ENCODE results near the gene CEP164.
"Not testable (repeated sequence)": the region's sequence is repeated elsewhere in the genome, so short reads cannot be mapped to it uniquely, and the experiment has no call there.

The CEP164 gene

GRCh38 chr11:117399100-117399840 lies 71.6 kb downstream of the CEP164 start:
- DNase-seq: not testable (repeated sequence)

- not testable (repeated sequence) for DNase-seq
Observed at GRCh38 chr11:117405898-117406297, 78.2 kb downstream of the CEP164 start.

DNA sequence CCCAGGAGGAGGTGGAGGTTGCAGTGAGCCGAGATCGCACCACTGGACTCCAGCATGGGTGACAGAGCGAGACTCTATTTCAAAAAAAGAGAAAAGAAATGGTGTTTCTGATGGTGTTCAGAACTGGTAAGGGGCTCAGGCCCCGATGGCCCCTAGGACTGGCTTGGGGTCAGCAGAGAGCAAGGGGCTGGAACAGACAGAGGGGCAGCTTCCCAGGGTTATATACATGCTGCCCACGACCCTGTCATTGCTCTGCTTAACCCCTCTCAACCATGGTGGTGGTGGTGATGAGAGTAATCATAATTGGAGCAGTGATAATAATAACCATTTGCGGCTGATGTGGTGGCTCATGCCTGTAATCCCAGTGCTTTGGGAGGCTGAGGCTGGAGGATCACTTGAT lies 79.4 kb downstream of the CEP164 start:
- no peak for DNase-seq

GRCh38 chr11:117408356-117408755 lies 80.7 kb downstream of the CEP164 start:
- DNase-seq: no peak

DNA sequence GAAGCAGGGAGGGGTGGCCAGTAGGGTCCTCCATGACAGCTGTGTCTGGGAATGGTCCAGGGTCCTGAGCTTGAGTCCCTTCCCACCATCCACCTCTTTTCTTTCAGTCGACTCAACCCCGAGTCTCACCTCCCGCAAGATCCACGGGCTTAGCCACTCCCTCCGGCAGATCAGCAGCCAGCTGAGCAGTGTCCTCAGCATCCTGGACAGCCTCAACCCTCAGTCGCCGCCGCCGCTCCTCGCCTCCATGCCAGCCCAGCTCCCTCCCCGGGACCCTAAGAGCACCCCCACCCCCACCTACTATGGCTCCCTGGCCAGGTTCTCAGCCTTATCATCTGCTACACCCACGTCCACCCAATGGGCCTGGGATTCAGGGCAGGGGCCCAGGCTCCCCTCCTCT lies 81.9 kb downstream of the CEP164 start:
- no peak for DNase-seq

DNA sequence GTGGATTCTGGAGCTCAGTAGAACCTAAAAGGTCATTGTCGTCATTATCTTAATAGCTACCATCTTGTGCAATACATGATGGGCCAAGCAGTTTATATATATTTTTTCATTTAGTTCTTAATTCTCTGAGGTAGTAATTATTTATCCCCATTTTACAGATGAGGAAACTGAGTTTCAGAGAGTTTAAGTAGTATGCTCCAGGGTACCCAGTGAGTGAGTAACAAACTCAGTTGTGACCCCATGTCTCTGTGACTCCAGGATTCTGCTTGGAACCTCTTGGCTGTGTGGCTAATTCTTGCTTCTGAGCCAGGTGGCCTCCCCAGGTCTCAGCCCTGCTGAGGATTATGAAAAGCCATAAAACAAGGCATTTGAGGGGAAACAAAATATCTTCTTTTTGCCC lies 82.6 kb downstream of the CEP164 start:
- DNase-seq: no peak

DNA sequence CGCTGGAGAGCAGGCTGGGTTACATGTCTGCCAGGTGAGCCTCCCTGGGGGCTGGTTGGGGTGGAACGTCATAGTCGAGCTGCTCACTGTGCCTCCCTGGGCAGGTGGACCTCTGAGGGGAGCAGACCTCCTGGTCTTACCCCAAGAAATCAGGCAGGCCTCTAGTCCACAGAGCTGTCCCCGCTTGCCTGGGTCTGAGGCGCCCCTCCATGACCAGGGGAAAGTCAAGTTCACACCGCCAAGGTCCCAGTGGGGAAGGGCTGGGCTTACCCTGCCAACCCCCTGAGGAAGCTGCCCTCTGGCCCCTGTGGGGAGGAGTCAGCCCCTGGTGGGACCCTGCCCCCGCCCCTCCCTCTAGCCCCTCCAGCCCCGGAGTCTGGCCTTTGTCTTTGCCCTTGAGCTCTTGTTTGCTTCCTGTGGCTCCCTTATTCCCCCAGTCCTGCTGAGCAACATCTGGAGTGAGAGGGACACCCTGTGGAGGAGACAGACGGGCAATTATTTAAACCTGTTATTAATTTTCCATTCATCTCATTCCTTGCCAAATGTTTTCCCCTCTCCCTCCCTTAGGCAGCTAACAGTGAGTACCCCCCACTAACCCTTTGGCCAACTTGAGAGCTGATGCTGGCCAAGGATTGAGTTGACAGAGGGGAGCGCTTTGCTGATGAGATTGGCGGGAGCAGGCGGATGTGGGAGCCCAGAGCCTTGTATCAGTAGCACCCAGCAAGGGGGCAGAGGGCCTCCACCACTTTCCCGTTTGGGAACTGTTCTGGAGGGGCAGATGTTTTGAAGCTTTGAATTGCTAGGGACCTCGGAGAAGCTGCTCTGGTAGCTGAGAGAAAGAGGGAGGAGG lies 83.4 kb downstream of the CEP164 start:
- DNase-seq: peak; percentile 64

- no peak for DNase-seq
Observed at GRCh38 chr11:117411736-117412135, 84.1 kb downstream of the CEP164 start.

DNA sequence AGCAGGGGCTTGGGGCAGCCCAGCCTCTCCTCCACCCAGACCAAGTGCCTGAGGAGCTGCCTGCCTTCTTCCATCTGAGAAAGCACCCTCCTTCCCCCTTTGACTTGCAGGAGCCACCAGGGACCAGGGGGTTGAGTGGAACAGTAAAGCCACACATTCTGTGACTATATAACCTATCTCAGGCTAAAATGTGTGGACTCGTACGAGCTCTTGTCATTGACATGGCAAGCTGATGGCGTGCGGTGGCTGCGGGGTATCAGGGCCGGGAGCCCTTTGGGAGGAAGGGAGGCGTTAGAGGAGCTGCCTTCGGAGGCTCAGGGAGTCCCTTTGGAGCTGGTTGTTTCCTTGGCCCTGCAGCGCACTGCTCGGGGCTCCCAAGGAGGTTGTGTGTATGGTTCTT lies 84.5 kb downstream of the CEP164 start:
- DNase-seq: no peak

DNA sequence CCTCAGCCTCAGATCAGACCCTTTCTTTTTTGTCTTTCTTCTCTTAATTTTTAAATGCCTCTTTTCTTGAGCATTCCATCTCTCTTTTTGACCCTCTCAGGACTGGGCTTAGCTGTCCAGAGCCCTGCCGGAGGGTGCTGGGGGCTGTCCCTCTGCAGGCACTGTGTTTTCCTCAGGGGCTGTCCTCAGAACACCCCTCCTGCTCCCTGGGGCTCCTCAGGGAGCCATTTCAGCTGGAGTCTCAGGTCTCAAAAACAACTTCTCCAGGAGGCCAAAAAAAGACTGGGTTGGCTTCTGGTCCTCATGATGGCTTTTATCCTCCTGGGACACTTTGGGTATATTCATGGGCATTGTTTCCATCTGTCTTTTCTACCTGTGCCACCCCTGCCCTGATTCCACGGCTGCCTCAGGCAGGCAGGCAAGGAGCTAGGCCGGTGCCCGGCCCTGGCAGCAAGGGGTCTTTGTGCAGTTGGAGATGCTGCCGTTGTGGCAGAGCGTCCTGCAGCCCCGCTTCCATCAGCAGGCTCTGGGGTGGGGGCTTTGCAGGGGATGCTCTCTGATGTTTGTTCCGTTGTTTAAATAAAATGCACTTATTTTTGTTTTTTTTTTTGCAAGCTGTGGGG lies 85.1 kb downstream of the CEP164 start:
- no peak for DNase-seq

DNA sequence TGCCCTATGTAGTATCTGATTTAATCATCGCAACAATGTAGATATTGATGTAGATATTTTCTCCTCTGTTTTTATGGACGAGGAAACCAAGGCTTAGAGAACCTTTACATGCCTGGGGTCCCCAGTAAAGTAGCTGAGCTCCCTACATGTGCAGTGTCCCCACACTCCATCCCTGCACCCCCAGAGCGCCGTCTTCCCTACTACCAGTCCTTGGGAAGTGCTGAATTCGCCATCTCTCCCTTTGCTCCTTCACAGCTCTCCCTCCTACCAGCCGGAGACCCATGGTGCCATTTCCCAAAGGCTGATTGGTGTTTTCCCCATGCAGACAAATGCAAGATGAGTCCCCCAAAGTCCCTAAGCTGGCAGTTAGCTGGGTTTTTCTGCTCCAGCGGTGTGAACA lies 86.0 kb downstream of the CEP164 start:
- no peak for DNase-seq

GRCh38 chr11:117414724-117415123 lies 87.1 kb downstream of the CEP164 start:
- no peak for DNase-seq

DNA sequence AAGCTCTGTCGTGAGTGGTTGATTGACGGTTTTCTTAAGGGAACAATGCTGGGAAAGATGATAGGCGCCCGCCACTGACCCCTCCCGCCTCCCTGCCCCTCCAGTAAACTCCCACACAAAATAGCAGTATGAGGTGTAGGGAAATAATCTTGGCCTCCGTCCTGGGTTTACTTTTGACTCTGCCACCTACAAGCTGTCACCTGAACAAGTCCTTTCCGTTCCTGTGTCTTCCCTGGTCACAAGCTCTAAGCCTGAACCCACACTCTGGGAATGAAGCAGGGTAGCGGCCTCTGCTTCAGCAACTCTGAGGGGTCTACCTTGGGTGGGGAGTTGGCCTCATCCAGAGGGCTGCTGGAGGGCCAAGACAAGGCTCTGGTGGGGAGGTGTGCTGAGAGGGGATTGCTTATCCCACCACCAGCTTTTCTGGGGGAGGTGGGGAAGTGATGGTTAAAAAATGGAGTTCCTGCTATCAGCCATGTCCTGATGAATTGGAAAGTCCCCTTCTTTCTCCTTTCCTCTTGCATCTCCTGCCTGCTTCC lies 87.8 kb downstream of the CEP164 start:
- DNase-seq: no peak

DNA sequence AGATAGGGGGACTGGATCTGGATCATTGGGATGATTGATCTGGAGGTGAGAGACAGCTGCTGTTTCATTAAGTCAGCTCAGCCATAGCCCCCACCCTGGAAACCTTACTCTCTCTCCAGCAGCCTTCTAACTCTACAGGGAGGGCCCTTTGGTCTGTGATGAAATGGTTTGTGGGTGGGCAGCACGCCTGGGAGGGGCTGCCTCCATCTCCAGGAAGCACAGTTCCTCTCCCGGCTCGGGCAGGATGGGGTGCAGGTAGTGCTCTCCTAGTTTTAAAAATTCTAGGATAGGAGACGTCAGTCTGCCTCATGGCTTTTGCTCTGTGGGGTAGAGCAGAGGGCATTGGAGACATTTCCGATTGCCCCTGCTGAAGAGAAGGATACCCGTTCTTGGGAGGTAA lies 89.7 kb downstream of the CEP164 start:
- DNase-seq: no peak

- no peak for DNase-seq
Observed at GRCh38 chr11:117417856-117418255, 90.2 kb downstream of the CEP164 start.

- DNase-seq: no peak
Observed at GRCh38 chr11:117418737-117419481, 91.3 kb downstream of the CEP164 start.

GRCh38 chr11:117419482-117420142 lies 92.0 kb downstream of the CEP164 start:
- DNase-seq: no peak

DNA sequence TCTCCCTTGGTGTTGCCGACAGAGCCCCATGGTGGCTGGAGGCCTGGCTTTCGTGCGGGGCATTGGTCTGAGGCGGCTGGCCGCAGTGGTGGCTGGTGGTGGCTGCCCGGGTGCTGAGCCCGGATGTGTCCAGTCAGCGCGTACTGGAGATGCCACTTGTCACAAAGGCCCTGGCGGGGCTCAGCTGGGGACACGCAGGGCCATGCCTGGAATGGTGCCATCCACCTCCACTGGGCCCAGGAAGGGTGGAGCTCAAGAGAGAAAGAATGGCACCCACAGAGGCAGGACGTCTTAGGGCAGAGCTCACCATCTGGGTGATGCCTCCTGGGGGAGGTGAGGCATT lies 92.5 kb downstream of the CEP164 start:
- DNase-seq: no peak

DNA sequence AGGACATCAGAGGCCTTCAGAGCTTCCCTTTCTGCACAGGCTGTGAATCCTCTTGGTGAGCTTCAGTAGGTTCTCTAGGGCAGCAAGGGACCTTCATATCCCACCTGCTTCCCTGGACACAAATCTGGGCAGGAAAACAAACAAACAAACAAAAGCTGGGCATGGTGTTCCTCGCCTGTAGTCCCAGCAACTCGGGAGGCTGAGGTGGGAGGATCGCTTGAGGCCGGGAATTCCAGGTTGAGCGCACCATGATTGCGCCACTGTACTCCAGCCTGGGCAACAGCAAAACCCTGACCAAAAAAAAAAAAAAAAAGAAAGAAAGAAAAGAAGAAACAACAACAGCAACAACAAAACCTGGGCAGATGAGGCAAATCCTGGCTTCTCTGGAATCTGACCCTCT lies 92.9 kb downstream of the CEP164 start:
- DNase-seq: no peak

- no peak for DNase-seq
Observed at GRCh38 chr11:117421041-117421440, 93.4 kb downstream of the CEP164 start.

GRCh38 chr11:117421476-117421875 lies 93.8 kb downstream of the CEP164 start:
- DNase-seq: no peak

DNA sequence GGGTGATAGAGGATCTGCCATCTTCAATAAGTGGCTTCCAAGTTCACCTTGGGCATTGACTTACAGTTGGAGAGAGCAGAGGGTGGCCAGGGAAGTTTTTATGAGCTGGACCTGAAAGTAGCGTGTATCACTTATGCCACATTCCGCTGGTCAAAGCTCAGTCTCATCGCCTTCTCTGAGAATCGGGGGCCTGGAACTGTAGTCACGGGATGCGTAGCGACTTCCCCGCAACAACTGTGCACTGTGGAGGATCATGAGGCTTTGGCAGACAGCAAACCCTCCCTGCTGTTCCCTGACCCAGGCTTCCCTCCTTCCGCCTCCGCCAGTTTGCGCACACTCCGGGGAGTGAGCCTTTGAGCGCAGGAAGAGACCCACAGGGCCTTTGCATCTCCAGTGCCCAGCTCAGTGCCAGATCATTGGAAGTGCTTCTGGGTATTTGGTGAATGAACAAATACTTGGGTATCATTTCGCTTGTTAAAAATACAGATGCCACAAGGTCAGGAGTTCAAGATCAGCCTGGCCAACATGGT lies 95.5 kb downstream of the CEP164 start:
- DNase-seq: no peak

Data from NCI-H1694 treated with DMSO at 0.1 percent for 48 hours (cell line).